Measurements from ENCODE around the gene NT5DC4. TPM values are rescaled to one million over a fixed set of nuclear protein-coding genes. Genes with fewer than 3 reads are reported as not detected.

NT5DC4 gene
- total and polyA plus RNA-seq, 2 of the 8 experiments (the other 6 are each of a cell fraction or from before 2014, with no cell fraction given): not detected

DNA sequence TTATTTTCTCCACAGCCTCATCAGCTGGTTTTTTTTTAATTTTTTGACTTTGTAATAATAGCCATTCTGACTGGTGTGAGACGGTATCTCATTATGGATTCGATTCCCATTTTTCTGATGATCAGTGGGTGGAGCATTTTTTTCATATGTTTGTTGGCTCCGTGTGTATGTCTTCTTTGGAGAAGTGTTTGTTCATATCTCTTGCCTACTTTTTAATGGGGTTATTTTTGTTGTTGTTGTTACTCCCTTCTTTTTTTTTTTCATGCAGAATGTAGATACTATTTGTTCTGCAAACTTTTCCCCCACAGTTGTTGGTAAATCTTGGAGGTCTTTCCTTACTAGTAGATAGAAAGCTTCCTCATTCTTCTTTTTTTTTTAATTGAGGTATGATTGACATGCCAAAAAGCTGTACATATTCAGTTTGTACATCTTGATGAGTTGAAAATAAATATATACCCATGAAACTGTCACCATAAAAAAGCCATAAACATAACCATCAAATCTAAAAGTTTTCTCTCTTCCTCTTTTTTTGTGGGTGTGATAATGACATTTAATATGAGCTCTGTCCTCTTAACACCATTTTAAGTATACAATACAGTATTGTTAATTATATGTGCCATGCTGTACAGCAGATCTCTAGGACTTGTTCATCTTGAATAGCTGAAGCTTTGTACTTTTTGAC lies 21.8 kb upstream of the NT5DC4 start (continued):
- TF ChIP-seq, protein P1, sequence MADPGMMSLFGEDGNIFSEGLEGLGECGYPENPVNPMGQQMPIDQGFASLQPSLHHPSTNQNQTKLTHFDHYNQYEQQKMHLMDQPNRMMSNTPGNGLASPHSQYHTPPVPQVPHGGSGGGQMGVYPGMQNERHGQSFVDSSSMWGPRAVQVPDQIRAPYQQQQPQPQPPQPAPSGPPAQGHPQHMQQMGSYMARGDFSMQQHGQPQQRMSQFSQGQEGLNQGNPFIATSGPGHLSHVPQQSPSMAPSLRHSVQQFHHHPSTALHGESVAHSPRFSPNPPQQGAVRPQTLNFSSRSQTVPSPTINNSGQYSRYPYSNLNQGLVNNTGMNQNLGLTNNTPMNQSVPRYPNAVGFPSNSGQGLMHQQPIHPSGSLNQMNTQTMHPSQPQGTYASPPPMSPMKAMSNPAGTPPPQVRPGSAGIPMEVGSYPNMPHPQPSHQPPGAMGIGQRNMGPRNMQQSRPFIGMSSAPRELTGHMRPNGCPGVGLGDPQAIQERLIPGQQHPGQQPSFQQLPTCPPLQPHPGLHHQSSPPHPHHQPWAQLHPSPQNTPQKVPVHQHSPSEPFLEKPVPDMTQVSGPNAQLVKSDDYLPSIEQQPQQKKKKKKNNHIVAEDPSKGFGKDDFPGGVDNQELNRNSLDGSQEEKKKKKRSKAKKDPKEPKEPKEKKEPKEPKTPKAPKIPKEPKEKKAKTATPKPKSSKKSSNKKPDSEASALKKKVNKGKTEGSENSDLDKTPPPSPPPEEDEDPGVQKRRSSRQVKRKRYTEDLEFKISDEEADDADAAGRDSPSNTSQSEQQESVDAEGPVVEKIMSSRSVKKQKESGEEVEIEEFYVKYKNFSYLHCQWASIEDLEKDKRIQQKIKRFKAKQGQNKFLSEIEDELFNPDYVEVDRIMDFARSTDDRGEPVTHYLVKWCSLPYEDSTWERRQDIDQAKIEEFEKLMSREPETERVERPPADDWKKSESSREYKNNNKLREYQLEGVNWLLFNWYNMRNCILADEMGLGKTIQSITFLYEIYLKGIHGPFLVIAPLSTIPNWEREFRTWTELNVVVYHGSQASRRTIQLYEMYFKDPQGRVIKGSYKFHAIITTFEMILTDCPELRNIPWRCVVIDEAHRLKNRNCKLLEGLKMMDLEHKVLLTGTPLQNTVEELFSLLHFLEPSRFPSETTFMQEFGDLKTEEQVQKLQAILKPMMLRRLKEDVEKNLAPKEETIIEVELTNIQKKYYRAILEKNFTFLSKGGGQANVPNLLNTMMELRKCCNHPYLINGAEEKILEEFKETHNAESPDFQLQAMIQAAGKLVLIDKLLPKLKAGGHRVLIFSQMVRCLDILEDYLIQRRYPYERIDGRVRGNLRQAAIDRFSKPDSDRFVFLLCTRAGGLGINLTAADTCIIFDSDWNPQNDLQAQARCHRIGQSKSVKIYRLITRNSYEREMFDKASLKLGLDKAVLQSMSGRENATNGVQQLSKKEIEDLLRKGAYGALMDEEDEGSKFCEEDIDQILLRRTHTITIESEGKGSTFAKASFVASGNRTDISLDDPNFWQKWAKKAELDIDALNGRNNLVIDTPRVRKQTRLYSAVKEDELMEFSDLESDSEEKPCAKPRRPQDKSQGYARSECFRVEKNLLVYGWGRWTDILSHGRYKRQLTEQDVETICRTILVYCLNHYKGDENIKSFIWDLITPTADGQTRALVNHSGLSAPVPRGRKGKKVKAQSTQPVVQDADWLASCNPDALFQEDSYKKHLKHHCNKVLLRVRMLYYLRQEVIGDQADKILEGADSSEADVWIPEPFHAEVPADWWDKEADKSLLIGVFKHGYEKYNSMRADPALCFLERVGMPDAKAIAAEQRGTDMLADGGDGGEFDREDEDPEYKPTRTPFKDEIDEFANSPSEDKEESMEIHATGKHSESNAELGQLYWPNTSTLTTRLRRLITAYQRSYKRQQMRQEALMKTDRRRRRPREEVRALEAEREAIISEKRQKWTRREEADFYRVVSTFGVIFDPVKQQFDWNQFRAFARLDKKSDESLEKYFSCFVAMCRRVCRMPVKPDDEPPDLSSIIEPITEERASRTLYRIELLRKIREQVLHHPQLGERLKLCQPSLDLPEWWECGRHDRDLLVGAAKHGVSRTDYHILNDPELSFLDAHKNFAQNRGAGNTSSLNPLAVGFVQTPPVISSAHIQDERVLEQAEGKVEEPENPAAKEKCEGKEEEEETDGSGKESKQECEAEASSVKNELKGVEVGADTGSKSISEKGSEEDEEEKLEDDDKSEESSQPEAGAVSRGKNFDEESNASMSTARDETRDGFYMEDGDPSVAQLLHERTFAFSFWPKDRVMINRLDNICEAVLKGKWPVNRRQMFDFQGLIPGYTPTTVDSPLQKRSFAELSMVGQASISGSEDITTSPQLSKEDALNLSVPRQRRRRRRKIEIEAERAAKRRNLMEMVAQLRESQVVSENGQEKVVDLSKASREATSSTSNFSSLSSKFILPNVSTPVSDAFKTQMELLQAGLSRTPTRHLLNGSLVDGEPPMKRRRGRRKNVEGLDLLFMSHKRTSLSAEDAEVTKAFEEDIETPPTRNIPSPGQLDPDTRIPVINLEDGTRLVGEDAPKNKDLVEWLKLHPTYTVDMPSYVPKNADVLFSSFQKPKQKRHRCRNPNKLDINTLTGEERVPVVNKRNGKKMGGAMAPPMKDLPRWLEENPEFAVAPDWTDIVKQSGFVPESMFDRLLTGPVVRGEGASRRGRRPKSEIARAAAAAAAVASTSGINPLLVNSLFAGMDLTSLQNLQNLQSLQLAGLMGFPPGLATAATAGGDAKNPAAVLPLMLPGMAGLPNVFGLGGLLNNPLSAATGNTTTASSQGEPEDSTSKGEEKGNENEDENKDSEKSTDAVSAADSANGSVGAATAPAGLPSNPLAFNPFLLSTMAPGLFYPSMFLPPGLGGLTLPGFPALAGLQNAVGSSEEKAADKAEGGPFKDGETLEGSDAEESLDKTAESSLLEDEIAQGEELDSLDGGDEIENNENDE (IDR thresholded peaks at IDR 0.05; ENCODE audit: insufficient replicate concordance, low read length): no peak
- TF ChIP-seq CTBP2 (IDR thresholded peaks at IDR 0.05; ENCODE audit: borderline replicate concordance, insufficient read depth, insufficient read length, low read length): no peak

All from H1 (cell line).